GM19099 (cell line): ENCODE results near the gene ECT2L.

Experiments used
- POLR2A ChIP-seq: IDR thresholded peaks from 3 replicates; pipeline ENCODE4 v1.6.1; 2011; ENCODE audit warnings: low read depth; ENCODE audit not compliant: insufficient read length; ENCODE audit errors: extremely low read depth

ECT2L gene

DNA sequence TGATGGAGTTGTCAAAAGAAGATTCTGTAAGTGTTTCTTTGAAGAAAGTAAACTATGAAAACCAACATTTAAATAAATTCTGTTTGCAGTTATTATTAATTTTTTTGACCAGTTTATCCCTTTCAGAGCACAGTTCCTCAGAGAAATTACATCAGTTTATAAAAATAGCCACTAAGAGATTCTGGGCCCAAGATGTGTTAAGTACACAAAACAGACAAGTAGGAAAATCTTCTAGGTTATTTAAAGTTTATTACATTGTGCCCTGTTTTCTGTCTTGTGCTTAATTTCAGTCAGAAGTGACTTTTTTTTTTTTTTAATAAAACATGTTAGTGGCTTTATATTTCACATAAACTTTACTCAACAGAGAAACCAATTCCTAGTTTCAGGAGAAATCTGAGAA lies 72.3 kb downstream of the ECT2L start:
- no peak for TF ChIP-seq POLR2A

GRCh38 chr6:138869398-138869797 lies 73.5 kb downstream of the ECT2L start:
- TF ChIP-seq POLR2A: no peak

- no peak for TF ChIP-seq POLR2A
Measured at GRCh38 chr6:138873191-138873590, 77.3 kb downstream of the ECT2L start.

GRCh38 chr6:138882369-138883017 lies 86.6 kb downstream of the ECT2L start:
- TF ChIP-seq POLR2A: no peak

GRCh38 chr6:138885156-138885819 lies 89.4 kb downstream of the ECT2L start:
- no peak for TF ChIP-seq POLR2A

DNA sequence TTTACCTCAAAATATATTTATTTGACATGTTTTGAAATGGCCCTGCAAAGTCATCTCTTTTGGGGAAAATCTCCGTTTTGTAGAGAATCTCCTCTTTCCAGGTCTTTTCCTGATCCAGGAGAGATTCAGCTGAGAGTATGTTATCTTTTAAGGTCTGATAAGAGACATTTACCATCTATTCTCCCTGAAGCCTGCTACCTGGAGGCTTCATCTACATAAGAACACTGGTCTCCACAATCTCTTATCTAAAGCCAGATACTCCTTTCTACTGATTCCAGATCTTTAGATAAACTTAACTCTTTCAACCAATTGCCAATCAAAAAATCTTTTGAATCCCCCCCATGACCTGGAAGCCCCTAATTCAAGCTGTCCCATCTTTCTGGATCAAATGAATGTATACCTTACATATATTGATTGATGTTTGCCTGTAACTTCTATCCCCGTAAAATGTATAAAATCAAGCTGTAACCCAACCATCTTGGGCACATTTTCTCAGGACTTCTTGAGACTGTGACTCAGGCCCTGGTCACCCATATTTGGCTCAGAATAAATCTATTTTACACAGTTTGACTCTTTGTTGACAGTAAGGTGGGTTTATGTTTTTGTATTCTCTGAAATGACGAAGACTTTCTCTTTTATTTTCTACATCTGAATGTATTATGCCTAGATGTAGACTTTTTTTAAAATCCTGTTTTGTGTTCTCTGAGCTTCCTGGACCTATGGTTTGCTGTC lies 95.5 kb downstream of the ECT2L start:
- no peak for TF ChIP-seq POLR2A

DNA sequence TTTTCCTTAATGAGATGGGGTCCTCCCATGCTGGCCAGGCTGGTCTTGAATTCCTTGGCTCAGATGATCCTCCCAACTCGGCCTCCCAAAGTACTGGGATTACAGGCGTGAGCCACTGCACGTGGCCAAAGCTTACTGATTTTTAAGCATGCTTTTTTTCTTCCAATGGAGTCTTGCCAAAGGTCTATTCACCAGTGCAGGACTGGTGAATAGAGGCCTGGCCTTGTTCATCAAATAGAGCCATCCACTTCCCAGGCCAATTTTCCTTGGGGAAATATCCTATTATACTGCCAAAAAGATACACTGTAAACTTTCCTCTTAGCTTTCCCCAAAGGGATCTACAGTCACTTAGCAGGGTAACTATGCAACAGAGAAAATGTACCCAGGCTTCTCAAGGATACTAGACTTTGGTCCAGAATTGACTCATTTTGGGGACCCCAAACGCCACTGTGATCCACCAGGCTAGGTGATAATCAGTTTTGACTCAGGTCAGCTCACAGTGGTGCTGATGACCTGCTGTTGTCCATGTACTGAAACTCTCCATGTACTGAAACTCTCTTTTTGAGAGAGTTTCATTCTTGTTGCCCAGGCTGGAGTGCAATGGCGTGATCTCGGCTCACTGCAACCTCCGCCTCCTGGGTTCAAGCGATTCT lies 100.3 kb downstream of the ECT2L start:
- TF ChIP-seq POLR2A: no peak

- no peak for TF ChIP-seq POLR2A
Measured at GRCh38 chr6:138897031-138897430, 101.1 kb downstream of the ECT2L start.

- TF ChIP-seq POLR2A: no peak
Measured at GRCh38 chr6:138907167-138907566, 111.3 kb downstream of the ECT2L start.

DNA sequence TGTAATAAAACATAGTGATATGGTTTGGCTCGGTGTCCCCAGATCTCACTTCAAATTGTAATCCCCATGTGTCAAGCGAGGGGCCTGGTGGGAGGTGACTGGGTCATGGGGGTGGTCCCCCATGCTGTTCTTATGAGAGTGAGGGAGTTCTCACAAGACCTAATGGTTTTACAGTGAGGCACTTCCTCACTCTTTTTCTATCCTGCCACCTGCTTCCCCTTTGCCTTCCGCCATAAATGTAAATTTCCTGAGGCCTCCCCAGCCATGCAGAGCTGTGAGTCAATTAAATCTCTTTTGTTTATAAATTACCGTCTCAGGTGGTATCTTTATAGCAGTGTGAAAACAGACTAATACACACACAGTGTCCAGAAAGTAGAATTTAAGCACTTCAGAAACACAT lies 113.6 kb downstream of the ECT2L start:
- TF ChIP-seq POLR2A: no peak

- TF ChIP-seq POLR2A: no peak
Measured at GRCh38 chr6:138909975-138910374, 114.1 kb downstream of the ECT2L start.

DNA sequence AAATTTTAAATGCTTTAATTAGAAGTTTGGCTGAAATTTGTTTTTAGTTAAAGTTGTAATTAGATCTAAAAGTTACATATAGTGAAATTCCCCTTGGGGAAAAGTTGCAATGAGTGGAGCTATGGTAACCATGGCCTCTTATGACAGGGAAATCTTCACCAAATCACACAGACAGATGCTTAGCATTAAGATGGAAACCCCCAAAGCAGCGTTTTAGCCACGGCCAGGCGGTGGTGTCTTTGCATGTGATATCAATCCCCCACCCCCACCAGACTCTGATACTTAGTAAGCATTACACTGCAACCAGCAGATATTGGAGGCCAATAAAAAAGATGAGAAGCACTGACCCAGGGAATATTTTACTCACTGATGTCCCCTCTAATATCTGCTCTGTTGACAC lies 116.4 kb downstream of the ECT2L start:
- no peak for TF ChIP-seq POLR2A

GRCh38 chr6:138914701-138915100 lies 118.8 kb downstream of the ECT2L start:
- TF ChIP-seq POLR2A: no peak

DNA sequence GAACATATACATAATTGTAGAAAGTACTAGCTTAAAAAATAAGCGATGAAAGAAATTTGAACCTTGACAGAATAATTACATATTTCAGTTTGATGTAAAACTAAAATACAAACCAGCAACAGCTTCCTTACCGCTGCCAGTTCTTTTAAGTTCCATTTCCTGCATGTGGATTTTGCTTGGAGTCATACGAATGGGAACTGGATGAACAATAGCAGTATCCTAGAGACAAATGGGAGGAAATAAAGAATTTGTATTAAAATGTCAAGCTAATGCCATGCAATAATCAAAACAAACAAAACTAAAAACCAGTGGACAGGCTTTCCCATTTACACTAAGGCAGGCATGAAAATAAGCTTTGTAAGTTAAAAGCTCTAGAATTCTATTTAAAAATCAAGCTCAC lies 125.0 kb downstream of the ECT2L start:
- TF ChIP-seq POLR2A: no peak

DNA sequence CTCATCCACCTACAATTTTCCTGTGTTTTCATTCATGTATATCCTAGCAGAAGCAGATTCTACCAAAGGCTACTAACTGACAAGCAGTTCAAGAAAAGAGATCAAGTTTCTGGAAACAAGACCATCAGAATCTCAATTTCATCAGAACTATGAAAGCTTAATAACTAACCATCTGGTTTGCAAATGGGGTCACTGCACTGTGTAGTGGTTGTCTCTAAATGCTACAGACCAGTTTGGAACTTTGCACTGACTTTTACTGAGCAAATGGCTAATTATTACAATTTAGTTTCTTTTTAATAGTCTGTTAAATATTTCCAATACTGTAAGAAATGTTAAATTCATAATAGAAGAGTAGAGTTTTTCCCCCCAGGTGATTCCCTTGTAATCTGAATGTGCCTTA lies 127.7 kb downstream of the ECT2L start:
- TF ChIP-seq POLR2A: no peak
